HG03095 (cell line): ENCODE measurements around the gene RPAIN.

Experiments used
- ATAC-seq: cut with Tn5 transposase; IDR thresholded peaks from one replicate; pipeline ENCODE4 v1.9.1; 2021; ENCODE audit warnings: moderate library complexity; ENCODE audit not compliant: unreplicated experiment

RPAIN gene, protein sequence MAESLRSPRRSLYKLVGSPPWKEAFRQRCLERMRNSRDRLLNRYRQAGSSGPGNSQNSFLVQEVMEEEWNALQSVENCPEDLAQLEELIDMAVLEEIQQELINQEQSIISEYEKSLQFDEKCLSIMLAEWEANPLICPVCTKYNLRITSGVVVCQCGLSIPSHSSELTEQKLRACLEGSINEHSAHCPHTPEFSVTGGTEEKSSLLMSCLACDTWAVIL

DNA sequence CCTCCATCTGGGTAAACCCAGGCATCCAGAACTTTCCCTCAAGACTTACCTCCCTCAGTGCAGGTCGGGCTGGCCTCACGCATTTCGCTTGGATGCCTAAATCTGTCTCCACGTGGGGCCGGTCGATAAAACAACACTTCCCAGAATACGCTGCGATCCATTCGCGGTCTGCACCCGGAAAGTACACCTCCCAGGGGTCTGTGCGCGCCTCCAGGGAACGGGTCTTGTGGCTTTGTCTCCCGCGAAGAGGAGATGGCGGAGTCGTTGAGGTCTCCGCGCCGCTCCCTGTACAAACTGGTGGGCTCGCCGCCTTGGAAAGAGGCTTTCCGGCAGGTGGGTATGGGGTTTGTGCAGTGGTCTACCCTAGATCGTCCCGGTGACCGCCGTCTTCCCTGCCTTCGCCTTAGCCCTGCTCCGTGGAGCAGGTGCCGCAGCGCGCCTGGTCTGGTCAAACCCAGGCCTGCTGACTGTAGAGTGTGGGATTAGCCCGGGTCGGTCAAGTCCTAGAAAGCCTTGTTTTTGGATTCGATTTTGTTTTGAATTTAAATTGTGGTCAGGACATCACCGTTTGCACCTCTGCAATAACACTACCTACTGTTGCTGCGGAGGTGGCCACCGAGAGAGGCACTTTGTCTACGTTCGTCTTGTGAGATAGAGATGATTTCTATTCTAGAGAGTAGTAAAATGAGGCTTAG lies at the start of gene RPAIN:
TSS of gene RPAIN (plus strand) at position 224 of the 695 bp plus-strand sequence. CDS start at position 253, 29 bp downstream.
- ATAC-seq = peak; percentile 61

DNA sequence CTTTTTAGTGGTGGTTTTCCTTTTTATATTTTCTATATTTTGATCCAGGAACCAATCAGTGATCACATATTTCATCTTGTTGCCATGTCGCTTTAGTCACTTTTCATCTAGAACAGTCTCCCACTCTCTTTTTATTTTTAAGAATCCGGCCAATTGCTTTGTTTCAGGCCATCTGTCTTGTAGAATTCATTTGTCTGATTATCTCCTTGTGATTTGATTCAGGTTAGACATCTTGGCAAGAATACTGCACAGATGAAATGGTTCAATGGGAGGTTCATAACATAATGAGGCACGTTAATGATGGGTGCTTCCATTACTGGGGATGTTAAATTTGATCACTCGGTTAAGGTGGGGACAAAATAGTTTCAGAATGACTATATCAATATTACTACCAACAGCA lies 49.6 kb upstream of the RPAIN start:
- ATAC-seq = no peak

DNA sequence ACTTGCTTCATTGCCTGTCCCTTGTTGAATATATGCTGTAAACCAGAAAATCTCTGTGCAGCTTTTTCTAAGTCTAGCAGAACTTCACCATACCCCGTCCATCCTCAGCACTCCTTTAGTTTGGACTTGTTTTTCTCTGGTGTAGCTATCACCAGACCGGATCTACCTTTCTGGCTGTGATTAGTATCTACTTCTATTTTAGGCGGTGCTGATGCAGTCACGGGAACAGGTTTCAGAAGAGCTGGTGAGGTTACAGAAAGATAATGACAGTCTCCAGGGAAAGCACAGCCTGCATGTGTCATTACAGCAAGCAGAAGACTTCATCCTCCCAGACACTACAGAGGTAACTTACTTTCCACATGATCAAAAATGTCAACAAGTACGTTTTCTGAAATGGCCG lies 46.9 kb upstream of the RPAIN start:
- peak; percentile 63 for ATAC-seq

DNA sequence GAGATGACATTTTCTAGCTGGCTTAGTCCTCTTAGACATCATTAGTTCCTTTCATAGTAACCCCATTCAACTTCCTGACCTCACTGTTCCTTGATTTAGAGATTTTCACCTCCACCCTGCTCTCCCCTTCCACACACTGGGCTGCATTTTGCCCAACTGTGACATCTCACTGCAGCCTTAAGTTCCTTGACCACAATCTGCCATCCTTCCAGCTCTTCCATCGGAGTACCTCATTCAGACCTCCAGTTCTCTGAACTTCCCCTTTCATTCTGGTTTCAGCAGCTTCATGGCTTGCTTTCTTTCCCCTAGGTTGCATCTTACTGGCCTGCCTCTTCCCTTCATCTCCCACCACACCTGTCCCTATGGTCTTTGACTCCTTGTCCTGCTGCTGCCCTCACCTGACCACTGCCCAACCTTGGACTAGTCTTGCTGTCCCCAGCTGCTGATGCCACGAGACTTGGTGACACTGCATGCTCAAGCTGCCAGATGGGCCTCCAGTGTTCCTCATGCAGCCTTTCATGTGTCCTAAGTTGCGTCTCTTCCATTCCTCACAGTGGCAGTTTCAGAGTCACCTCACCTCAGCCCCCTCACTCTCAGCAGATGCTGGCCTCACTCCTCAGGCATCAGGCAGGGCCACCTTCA lies 41.3 kb upstream of the RPAIN start:
- ATAC-seq = no peak

DNA sequence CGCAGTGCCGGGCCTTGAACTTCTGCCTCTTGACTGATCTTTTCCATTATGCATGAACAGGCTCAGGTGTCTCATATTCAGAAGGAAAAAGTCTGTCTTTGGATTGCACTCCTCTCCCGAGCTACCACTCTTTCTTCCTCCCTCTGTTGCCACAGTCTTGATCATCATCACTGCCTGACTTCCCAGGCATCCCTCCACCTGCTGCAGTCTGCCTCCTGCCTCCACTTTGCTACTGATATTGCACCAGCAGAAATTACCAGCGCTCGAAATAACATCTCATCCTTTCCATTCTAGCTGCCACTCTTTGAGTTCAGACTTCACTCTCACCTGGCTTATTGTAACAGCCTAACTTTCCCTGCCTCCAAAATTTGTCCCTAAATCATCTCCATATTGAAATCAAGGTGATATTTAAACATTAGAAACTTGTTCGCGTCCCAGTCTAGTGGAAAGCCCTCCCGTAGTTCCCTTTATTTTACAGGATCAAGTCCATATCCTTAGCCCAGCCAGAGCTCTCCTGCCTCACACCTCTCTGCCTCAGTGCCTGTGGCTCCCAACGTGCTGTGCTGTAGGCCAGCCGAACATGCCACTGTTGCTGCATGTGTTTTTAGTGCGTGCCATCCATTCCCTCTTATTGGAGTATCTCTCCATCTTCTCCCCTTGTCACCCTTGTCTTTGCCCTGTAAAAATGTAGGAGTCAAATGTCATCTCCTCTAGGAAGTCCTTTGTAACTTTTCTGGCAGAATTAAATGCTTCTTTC lies 40.5 kb upstream of the RPAIN start:
- no peak for ATAC-seq

DNA sequence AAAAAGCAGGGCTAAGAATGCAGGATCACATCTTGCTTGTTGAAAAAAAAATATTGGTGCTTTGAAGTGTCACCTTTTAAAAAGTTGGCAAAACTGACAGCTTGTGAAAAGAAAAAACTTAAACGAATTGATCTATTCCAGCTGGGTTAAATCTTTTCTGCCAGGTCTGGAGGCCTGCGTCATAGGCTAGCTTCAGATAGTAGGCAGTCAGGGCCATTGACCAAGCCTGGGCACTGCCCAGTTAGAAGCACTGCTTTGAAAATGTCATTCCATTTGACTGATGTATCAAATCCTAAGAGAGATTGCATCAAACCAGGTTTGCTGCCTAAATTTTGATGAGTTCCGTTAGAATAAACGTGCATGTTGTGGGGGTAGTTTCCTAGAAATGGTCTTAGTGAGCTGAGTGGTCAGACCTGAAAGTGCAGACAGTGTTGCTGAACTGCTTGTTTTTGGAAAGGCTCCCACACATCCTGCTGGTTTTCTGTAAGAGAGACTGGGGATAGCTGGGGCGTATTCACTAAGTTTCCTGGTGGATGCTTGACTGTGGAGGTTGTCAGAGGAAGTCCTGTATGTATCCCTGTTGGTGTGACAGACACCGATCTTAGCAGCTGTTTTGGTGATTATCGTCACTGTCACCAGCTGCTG lies 39.4 kb upstream of the RPAIN start:
- no peak for ATAC-seq

DNA sequence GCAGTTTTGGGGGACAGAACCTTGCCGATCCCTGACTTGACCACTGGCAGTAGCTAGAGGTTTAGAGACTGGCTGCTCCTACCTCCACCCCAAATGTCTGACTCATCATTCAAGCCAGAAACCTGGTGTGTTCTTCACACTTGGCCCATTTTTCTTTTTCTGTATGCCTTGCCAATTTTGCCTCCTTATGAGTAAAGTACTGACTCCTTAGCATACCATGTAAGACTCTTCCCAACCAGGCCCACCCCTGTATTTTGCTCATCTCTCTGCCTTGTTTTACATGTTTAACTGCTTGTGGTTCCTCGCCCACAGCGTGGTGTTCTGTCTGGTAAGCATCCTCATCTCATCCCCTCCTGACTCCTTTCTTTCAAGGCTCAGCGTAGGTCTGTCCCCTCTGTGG lies 38.4 kb upstream of the RPAIN start:
- ATAC-seq = no peak

DNA sequence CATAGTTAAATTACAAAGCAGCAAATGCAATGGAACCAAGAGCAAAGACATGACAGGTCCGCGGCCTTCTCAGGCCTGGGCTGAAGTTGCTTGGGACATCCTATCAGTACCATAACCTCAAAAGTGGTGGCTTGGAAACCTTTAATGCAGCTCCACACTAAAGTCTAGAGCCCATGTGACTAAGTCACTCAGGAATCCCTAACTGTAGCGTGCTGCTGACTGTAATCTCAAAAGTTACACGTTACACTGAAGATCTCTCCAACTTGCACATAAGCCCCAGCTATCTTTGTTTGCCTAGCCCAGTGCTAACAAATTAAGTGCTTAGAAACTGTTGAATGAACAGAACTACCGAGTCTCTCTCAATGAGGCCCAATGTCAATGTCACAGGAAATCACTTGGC lies 28.3 kb upstream of the RPAIN start:
- ATAC-seq = no peak

DNA sequence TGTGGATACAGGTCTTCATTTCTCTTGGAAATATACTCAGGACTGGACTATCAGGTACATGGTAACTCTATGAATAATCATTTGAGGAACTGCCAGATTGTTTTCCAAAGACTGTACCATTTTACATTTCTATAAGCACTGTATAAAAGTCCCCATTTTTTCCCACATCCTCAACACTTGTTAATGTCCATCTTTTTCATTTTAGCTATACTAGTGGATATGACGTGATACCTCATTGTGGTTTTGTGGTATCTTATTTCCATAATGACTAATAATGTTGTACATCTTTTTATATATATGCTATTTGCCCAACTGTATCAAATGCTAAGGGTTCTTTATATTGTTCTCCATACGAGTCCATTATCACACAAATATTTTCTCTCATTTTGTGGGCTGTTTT lies 23.4 kb upstream of the RPAIN start:
- no peak for ATAC-seq

DNA sequence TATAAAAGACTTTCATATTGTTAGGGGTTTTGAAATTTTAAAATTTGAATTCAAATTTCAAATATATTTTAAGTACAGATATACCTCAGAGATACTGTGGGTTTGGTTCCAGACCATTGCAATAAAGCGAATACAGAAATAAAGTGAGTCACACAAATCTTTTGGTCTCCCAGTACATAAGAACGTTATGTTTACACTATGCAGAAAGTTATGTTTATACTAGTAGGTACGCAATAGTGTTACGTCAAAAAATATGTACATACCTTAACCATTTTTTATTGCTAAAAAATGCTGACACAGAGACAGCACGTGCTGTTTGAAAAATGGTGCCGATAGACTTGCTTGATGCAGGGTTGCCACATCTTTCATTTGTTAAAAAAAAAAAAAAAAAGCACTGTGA lies 20.2 kb upstream of the RPAIN start:
- ATAC-seq = no peak

DNA sequence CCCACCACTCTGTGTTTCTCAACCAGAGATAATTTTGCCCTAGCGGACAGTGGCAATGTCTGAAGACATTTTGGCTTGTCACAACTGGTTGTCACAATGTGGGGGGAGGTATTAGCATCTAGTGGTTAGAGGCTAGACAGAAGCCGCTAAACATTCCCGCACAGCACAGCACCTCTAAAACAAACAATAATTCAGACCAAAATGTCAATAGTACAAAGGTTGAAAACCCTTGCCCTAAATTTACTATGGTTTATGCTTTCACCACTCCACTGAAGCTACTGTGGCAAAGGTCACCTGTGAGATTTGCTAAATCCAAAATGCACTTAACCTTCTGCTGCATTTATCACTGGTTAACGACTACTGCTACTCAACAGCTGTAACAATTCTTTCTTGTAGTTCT lies 14.6 kb upstream of the RPAIN start:
- ATAC-seq = no peak

DNA sequence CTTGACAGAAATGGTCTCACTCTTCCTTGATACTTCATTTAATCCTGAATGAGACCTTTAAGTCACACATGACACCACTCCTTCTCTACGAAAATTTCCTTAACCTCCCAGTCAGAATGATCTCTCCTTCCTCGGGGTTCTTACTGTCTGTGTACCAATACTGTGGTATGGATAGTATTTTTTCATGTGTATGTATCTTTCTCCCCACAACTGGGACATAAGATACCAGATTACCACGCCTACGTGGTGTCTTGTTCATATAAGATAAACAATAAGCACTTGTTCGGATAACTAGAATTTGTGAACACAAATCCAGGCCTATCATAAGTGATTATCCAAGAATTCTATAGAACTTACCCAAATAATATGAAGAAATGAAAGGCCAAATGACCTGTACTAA lies 11.8 kb upstream of the RPAIN start:
- ATAC-seq = no peak

DNA sequence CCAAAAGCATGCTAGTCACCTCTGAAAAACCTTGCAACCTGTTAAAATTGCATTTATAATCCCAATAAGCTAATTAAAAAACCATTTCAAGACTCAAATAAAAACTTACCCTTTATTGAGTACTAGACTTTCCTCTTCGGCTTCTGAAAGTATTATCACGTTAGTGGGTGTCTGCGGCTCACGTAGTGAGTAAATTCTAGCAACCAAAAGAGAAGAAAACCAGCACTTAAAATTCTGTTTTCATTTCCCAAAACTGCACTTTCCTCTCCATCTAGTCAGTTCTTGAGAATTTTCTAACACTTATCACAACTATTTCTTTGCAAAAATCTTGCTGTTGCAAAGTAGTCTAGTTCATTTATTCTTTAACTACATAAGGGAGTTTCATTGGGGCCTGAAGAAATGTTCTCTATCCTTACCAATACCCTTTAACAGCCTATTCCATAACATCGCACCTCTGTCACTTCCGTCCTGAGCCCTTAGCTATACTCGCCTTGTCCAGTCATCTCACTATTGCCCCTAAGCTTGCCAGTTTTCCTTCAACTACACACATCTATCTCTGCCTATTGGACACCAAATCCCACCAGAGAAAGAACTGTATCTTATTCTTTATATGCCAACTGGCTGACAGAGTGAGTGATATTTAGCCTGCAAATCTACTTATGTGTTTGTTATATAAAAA lies 9.2 kb upstream of the RPAIN start:
- no peak for ATAC-seq

DNA sequence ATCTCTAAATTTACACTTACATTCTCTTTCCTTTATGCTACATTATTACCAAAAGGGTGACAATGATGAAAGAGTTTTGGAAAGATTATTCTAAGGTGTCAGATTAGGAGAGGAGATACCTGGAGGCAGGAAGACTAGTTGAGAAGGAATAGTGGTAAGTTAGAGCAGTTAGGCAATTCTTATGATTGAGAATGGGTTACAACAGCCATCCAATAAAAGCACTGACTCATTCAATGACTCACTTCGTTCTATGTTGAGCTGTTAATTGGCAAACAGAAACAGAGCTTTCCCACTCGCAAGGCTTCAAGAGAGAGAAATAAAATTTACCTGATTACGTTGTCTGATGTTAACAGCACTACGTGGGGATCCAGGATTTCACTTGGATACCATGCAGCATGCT lies 6.3 kb upstream of the RPAIN start:
- no peak for ATAC-seq

DNA sequence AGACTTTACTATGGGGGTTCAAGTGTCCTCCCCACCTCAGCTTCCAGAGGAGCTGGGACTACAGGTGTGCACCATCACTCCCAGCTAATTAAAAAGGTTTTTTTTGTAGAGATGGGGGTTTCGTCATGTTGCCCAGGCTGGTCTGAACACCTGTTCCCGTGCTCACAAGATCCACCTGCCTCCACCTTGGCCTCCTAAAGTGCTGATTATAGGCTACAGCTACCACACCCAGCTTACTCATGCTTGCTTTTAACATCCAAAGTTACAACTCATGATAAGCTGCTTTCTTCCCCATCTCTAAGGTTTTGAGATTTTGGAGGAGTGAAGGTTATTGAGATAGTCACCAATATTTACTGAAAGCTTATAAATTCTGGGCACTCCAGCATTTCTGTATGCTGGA lies 3.1 kb upstream of the RPAIN start:
- no peak for ATAC-seq

DNA sequence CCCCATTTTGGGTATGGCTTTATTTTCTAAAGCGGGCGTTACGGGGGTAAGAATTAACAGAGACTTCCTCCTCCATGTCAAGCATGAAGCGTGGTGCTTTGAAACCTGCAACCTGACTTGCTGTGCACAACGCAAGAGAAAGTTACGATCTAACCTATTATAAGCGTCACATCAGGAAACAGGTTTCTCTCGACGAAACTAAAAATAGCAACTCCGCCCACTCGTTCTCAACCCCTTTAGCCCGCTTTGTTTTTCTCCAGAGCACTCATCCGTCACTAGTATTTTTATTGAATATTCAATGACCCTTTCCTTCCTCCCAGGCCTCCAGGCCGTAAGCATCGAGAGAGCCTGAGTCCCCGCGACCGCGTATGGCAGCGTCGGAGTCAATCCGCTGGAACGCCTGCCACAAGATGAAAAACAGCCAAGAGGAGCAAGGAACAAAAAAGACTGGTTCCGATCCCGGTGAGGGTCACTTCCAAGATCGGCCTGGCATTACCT lies 1.1 kb upstream of the RPAIN start:
- ATAC-seq = peak; percentile 38

DNA sequence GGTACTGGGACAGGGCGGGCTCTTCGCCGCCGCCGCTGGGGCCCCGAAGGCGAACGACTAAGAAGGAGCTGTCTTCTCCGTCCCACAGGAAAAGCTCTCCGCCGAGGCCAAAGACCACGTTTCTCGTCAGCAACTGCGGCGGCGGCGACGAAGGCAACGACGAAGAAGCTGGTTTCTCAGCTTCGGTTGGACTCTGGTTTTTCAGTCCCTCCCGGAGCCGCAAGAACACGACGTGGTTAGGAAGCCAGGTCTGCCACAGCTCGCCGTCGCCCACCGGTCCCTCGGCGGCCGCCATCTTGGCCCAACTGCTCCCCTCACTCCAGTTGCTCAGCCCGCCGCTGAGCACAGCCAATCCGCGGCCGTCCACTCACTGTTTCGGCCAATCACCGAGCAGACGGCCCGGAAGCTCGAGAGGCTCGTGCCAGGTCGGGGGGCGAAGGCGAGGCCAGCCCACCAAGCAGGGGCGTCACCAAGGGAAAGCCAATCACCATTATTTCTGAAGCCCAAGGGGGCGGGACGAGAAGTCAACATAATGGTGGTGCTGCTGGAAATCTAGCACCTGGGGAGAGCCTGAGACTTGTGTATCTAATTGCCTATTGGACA lies 525 bp upstream of the RPAIN start, which contains the start of gene NUP88:
TSS of gene NUP88 (minus strand) at position 307 of the 603 bp plus-strand sequence. CDS start at position 295, 12 bp downstream.
- ATAC-seq = peak; percentile 67

DNA sequence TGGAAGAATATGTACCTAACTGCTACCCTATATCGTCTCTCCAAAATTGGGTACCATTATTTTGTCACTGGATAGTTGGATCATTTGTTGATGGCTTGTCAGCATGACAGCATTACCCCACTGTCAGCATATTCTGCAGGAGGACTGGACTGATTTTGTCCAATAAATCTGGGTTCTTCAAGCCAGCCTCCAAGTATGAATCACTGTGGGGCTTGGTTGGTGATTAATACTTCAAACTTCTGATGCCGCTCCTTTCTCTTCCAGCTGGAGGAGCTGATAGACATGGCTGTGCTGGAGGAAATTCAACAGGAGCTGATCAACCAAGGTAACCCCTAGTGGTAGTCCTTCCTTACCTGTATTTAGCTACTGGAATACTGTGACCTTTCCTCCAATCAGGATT lies 2.5 kb downstream of the RPAIN start:
- no peak for ATAC-seq

DNA sequence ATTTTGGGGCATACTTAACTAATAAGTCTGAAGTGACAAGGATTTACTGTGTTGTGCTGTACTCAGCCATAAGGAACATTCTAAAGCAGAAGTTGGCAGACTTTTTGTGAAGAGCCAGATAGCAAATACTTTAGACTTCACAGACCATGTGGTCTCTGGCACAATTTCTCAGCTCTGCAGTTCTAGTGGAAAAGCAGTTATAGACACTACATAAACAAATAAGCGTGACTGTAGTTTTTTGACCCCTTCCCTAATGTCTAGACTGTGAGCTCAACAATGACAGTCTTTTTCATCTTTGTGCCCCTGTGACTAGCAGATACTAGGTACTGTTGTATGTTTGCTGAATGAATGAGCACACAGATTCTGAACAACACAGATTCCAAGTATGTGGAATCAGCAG lies 4.9 kb downstream of the RPAIN start:
- no peak for ATAC-seq

DNA sequence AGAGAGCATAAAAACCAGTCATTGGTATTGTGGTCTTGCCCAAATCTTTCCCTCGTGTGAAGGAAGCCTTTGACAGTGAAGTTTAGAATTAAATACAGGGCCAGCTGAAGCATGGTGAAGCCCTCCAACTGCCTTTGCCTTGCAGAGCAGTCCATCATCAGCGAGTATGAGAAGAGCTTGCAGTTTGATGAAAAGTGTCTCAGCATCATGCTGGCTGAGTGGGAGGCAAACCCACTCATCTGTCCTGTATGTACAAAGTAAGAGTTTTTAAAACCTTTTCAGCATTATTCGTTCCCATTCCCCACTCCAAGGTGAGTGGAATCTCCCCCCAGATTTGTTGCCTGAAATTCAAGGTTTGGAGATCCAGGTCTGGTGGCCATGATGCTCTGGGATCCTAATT lies 5.8 kb downstream of the RPAIN start:
- ATAC-seq = no peak
